GM12878 (cell line): ENCODE measurements around the gene KDM5B. TPM values are rescaled to one million over a fixed set of nuclear protein-coding genes. Genes with fewer than 3 reads are reported as not detected.

ENCODE experiments used
- ATAC-seq: fragments of 200-7000 bp; cut with Tn5 transposase; 3 replicates; pipeline ENCODE4 v1.9.1; 2020; ENCODE audit warnings: mild to moderate bottlenecking, moderate library complexity
- BruUV-seq: library from RNA; stranded (reverse); fragments of 400-500 nt; replicated peaks from 2 replicates; lab custom pipeline; 2021; lab: Mats Ljungman, UMichigan
- CTCF ChIA-PET: fragments of 300-600 bp; sonication (Branson Sonifier 250); formaldehyde crosslinking; extraction: SDS; loops from one replicate; lab custom pipeline; 2021; ENCODE audit warnings: inconsistent platforms; lab: Yijun Ruan, JAX
- POLR2A ChIA-PET: fragments of 350-600 bp; formaldehyde crosslinking; extraction: SDS; loops from one replicate; lab custom pipeline; 2021; ENCODE audit warnings: inconsistent platforms; lab: Charles Lee
- RAD21 ChIA-PET: fragments of 300-600 bp; sonication (Branson Sonifier 250); formaldehyde crosslinking; loops from one replicate; lab custom pipeline; 2023; ENCODE audit warnings: antibody characterized with exemption; ENCODE audit not compliant: unreplicated experiment; lab: Charles Lee
- SMC1A ChIA-PET: fragments of 300-600 bp; sonication (Branson Sonifier 250); formaldehyde crosslinking; loops from one replicate; lab custom pipeline; 2023; ENCODE audit not compliant: unreplicated experiment, uncharacterized antibody; lab: Charles Lee
- DNase-seq: peaks from one replicate; pipeline ENCODE4 v3.0.0-alpha.2; 2011; ENCODE audit warnings: low read depth, low spot score
- FAIRE-seq: peaks from 3 replicates; lab custom pipeline; 2011; peaks lifted over from hg19 to GRCh38; lab: Jason Lieb, UNC
- H2AFZ ChIP-seq: 2 replicates; pipeline ENCODE4 v1.6.0; 2011; ENCODE audit warnings: low read depth, low read length, control low read depth; ENCODE audit not compliant: control insufficient read depth
- H3K27ac ChIP-seq: 2 replicates; pipeline ENCODE4 v1.5.1; 2011; ENCODE audit warnings: control low read depth; ENCODE audit not compliant: control insufficient read depth, insufficient read depth
- H3K27me3 ChIP-seq, 2 experiments: replicated peaks in 1 of 2; 2 replicates each; pipeline versions ENCODE4 v1.6.0 to v1.6.1; 2011; ENCODE audit warnings: low read length in 1 of 2; ENCODE audit not compliant: control insufficient read depth in 2 of 2, insufficient read depth in 2 of 2
- H3K36me3 ChIP-seq, 2 experiments: 2 replicates each; pipeline ENCODE4 v1.5.1; 2011; ENCODE audit warnings: low read length in 1 of 2; ENCODE audit not compliant: control insufficient read depth in 2 of 2, insufficient read depth in 2 of 2
- H3K4me1 ChIP-seq: 2 replicates; pipeline ENCODE4 v1.6.1; 2011; ENCODE audit warnings: mild to moderate bottlenecking, low read length, moderate library complexity, mixed read lengths; ENCODE audit not compliant: control insufficient read depth, insufficient read depth
- H3K4me2 ChIP-seq: 2 replicates; pipeline ENCODE4 v1.6.0; 2011; ENCODE audit warnings: control low read depth; ENCODE audit not compliant: control insufficient read depth, insufficient read depth
- H3K4me3 ChIP-seq: fragments of 200-600 bp; sonication (generic); 2 replicates; pipeline ENCODE4 v1.5.1; 2016
- H3K79me2 ChIP-seq: 2 replicates; pipeline ENCODE4 v1.6.0; 2011; ENCODE audit warnings: low read length; ENCODE audit not compliant: control insufficient read depth, insufficient read depth
- H3K9ac ChIP-seq: 2 replicates; pipeline ENCODE4 v1.8.0; 2011; ENCODE audit warnings: low read length, control low read depth, mixed read lengths; ENCODE audit not compliant: control insufficient read depth, insufficient read depth
- H3K9me3 ChIP-seq: replicated peaks from 3 replicates; pipeline ENCODE4 v1.5.1; 2011; ENCODE audit warnings: mild to moderate bottlenecking, low read length; ENCODE audit not compliant: control insufficient read depth, insufficient read depth
- H4K20me1 ChIP-seq: 2 replicates; pipeline ENCODE4 v1.6.0; 2011; ENCODE audit not compliant: control insufficient read depth, insufficient read depth
- BCL3 ChIP-seq: IDR thresholded peaks from 2 replicates; pipeline ENCODE4 v1.6.1; 2011; ENCODE audit warnings: borderline replicate concordance, low read depth, mild to moderate bottlenecking, moderate library complexity, low read length; ENCODE audit not compliant: insufficient read depth, poor library complexity, severe bottlenecking
- CHD1 ChIP-seq: IDR thresholded peaks from 2 replicates; pipeline ENCODE4 v1.6.1; 2012; ENCODE audit warnings: low read depth, low read length, improper control_type of control experiment
- CHD4 ChIP-seq: fragments of 200-600 bp; sonication (generic); IDR thresholded peaks from 2 replicates; pipeline ENCODE4 v1.6.1; 2016; ENCODE audit warnings: mild to moderate bottlenecking
- JUND ChIP-seq: IDR thresholded peaks from 2 replicates; pipeline ENCODE4 v1.6.1; 2012; ENCODE audit warnings: low read depth, mild to moderate bottlenecking, low read length, improper control_type of control experiment, moderate library complexity
- MEF2A ChIP-seq: IDR thresholded peaks from 2 replicates; pipeline ENCODE4 v1.6.1; 2011; ENCODE audit warnings: low read depth, mild to moderate bottlenecking, low read length, moderate library complexity; ENCODE audit not compliant: insufficient read depth
- NFIC ChIP-seq: IDR thresholded peaks from 2 replicates; pipeline ENCODE4 v1.6.1; 2012; ENCODE audit warnings: low read depth, mild to moderate bottlenecking, inconsistent platforms, low read length, moderate library complexity
- NR2F1 ChIP-seq: fragments of 450-650 bp; conservative IDR thresholded peaks from 2 replicates; pipeline ENCODE4 v1.6.1; 2017; ENCODE audit warnings: mild to moderate bottlenecking
- POLR2A ChIP-seq: IDR thresholded peaks from 2 replicates; pipeline ENCODE4 v1.6.1; 2011; ENCODE audit warnings: low read depth, mild to moderate bottlenecking, low read length
- RELA ChIP-seq: fragments of 450-650 bp; IDR thresholded peaks from 2 replicates; pipeline ENCODE4 v1.8.0; 2014; ENCODE audit warnings: borderline replicate concordance; ENCODE audit not compliant: partially characterized antibody
- STAT1 ChIP-seq: fragments of 450-650 bp; conservative IDR thresholded peaks from 2 replicates; pipeline ENCODE4 v1.6.1; 2014; ENCODE audit warnings: antibody characterized with exemption, mild to moderate bottlenecking
- STAT3 ChIP-seq: IDR thresholded peaks from 2 replicates; pipeline ENCODE4 v1.6.1; 2011; ENCODE audit warnings: low read depth, low read length, improper control_type of control experiment
- ZBTB40 ChIP-seq: fragments of 450-650 bp; IDR thresholded peaks from 2 replicates; pipeline ENCODE4 v1.6.1; 2016; ENCODE audit warnings: mild to moderate bottlenecking, moderate library complexity, borderline replicate concordance
- WGBS: methylation state at CpG from one replicate; pipeline ENCODE4 v1.1.6; 2016; ENCODE audit warnings: low lambda C conversion rate; ENCODE audit not compliant: insufficient replicate concordance, insufficient coverage; ENCODE audit errors: missing lambda C conversion rate; 5-methylcytosine and 5-hydroxymethylcytosine counted together
- in situ Hi-C: fragments of 300-500 bp; cut with MboI; formaldehyde crosslinking; loops from 9 replicates; pipeline ENCODE4 v1.14.3; 2018; ENCODE audit warnings: mixed read lengths
- intact Hi-C: fragments of 100-400 bp; cut with micrococcal nuclease; formaldehyde crosslinking; loops from one replicate; pipeline ENCODE4 v1.14.2; 2022; ENCODE audit not compliant: unreplicated experiment
- polyA plus RNA-seq, 11 experiments: library from polyadenylated mRNA; depleted of rRNA in 4 of 11; unstranded in 6 of 11; stranded (reverse) in 5 of 11; fragments of >200 nt; fragmentation: Nextera tagmentation in 4 of 11; fragmentation: Illumina TruSeq in 1 of 11; extraction: Ambion mirVana in 4 of 11; extraction: Trizol in 1 of 11; gene quantifications; 1 replicate in 1 of 11; 2 replicates in 10 of 11; pipeline versions ENCODE4 v1.2.1 to v1.2.3, GENCODE V29; 2011 to 2016; ENCODE audit warnings: inconsistent platforms in 2 of 11, missing spikeins in 2 of 11, low read depth in 1 of 11
- total RNA-seq, 4 experiments: library from RNA; depleted of rRNA in 3 of 4; stranded (reverse); fragments of >200 nt in 3 of 4; fragmentation: Illumina TruSeq in 1 of 4; extraction: Trizol in 1 of 4; gene quantifications; 2 replicates each; pipeline versions ENCODE4 v1.2.1 to v1.2.3, GENCODE V29; 2013 to 2021

The KDM5B gene
- total and polyA plus RNA-seq, 10 of the 15 experiments (the other 5 are each of a cell fraction or from before 2014, with no cell fraction given), result 1.7 to 26.6 (median 8.1) TPM

GRCh38 chr1:202685641-202686040, 122.6 kb downstream of the KDM5B start:
- RAD21 ChIA-PET, result no interaction called here
- no peaks in the 10 kb centered on the region for H3K9me3 ChIP-seq
- TF ChIP-seq BCL3 (no peak), NFIC (no peak), STAT1 (no peak), NR2F1 (no peak), JUND (no peak), CHD1 (no peak), MEF2A (no peak), STAT3 (no peak), POLR2A (no peak), ZBTB40 (no peak), CHD4 (no peak), RELA (no peak)
- TF ChIP-seq, all 136 proteins: peak for 0
- DNase-seq, result no peak
- POLR2A ChIA-PET, result no interaction called here
- no peak for FAIRE-seq
- SMC1A ChIA-PET, result no interaction called here
- CTCF ChIA-PET, result no interaction called here
- Histone ChIP-seq H3K4me3 (no peak overlapping the region), H3K36me3 (no peaks in the 10 kb centered on the region), H3K4me2 (no peak overlapping the region), H3K4me1 (no peaks in the 10 kb centered on the region), H3K27me3 (peaks cover 1 to 2% of the 10 kb centered on the region in 2 experiments; a peak in 3 of 4 replicates), H4K20me1 (no peaks in the 10 kb centered on the region), H3K27ac (no peak overlapping the region), H3K79me2 (no peaks in the 10 kb centered on the region), H2AFZ (no peak overlapping the region), H3K9ac (no peak overlapping the region)
- no TSS peak for BruUV-seq
- in situ Hi-C loops, result no loop called here
- intact Hi-C loops, result no loop called here
- no peak for ATAC-seq
- WGBS, result 32% methylated on average over 6 of the region's 6 CpGs
